HG03135 (cell line): ENCODE data around the gene SLCO4A1.

ENCODE experiments used
- ATAC-seq: cut with Tn5 transposase; IDR thresholded peaks from one replicate; pipeline ENCODE4 v1.9.1; 2021; ENCODE audit warnings: mild to moderate bottlenecking, moderate library complexity; ENCODE audit not compliant: unreplicated experiment

The SLCO4A1 gene, protein sequence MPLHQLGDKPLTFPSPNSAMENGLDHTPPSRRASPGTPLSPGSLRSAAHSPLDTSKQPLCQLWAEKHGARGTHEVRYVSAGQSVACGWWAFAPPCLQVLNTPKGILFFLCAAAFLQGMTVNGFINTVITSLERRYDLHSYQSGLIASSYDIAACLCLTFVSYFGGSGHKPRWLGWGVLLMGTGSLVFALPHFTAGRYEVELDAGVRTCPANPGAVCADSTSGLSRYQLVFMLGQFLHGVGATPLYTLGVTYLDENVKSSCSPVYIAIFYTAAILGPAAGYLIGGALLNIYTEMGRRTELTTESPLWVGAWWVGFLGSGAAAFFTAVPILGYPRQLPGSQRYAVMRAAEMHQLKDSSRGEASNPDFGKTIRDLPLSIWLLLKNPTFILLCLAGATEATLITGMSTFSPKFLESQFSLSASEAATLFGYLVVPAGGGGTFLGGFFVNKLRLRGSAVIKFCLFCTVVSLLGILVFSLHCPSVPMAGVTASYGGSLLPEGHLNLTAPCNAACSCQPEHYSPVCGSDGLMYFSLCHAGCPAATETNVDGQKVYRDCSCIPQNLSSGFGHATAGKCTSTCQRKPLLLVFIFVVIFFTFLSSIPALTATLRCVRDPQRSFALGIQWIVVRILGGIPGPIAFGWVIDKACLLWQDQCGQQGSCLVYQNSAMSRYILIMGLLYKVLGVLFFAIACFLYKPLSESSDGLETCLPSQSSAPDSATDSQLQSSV

DNA sequence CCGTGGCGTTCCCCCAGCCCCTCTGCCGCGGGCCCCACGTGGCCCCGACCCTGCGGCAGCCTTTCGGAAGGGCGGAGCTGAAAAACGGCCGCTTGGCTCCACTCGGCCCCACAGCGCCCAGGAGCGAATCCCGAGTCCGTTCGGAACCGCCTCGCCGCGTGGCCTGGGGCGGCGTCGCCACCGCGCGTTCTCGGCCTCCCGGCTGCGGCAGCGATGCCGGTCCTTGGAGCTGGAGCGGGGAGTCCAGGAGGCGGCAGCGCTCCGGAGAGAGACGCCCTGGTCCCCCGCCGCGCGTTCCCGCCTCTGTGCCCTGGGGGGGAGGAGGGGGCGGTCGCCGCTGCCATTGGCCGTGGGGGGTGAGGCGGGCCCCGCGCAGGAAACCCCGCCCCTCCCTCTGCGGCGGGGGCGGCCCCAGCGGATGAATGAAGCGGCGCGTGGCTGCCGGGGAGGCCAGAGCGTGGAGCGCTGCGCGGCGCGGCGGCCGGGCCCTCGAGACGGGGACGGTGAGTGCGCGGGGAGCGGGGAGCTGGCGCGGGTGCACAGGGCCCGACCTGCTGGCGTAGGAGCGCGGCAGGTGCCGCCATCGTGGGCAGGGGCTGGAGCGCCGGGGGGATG is at the start of gene SLCO4A1:
TSS of gene SLCO4A1 (plus strand) at position 453 of the 615 bp plus-strand sequence. CDS start 13,952 bp downstream, outside the sequence.
- ATAC-seq = peak; percentile 67

GRCh38 chr20:62592506-62593177 is 49.7 kb upstream of the SLCO4A1 start:
- no peak for ATAC-seq

DNA sequence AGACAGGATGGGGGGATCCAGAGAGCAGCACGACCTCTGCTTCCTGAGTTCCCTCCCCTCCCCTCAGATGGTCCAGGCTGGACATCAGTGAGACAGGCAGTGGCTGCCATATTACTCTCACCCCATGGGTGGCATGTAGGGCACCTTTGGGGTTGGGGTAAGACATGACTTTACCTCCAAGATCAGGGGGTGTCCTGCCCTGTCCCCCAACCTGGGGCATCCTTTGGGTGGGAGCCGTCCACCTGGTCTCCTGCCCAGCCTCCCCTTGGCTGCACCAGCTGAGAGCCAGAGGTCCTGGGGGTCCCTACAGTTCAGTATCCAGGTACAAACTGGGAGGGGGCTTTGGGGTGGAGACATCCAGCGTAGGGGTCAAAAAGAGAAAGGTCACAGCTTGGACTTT is 48.7 kb upstream of the SLCO4A1 start:
- no peak for ATAC-seq

- no peak for ATAC-seq
Observed at GRCh38 chr20:62595069-62595468, 47.2 kb upstream of the SLCO4A1 start.

DNA sequence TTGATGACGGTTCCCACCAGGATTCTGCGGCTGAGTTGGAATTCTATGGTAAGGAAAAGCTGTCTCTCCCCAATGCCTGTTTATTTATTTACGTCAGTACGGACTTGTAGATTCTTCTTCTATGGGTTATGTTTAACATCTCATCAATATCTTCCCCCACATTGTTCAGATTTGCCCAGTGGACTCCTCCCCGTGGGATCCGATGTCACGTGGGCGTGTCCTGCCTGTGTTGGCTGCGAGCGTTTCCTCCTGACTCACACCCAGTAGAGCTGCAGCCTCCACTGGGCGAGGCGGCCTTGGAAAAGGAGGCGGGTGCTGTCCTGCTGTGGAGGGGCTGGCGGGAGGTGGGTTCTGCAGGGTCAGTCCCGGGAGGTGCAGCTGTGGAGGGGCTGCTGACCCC is 46.8 kb upstream of the SLCO4A1 start:
- ATAC-seq = no peak

- ATAC-seq = no peak
Observed at GRCh38 chr20:62596486-62596885, 45.8 kb upstream of the SLCO4A1 start.

DNA sequence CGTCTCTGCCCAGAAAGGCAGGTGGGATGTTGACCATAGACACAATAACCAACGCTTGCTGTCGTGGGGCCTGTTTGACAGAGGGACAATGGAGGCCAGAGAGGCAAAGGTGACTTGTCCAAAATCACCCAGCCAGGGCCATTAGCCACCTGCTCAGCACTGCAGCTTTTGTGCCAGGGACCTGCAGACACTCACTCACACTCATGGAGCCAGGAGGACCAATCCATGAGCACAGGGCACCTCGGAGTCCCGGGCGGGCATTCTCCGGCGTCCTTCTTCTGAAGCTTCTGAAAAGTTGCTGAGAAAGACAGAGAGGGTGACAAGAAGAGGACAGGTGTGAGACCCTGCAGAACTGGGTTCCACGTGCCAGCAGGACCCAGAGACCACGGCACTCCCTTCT is 45.4 kb upstream of the SLCO4A1 start:
- no peak for ATAC-seq

DNA sequence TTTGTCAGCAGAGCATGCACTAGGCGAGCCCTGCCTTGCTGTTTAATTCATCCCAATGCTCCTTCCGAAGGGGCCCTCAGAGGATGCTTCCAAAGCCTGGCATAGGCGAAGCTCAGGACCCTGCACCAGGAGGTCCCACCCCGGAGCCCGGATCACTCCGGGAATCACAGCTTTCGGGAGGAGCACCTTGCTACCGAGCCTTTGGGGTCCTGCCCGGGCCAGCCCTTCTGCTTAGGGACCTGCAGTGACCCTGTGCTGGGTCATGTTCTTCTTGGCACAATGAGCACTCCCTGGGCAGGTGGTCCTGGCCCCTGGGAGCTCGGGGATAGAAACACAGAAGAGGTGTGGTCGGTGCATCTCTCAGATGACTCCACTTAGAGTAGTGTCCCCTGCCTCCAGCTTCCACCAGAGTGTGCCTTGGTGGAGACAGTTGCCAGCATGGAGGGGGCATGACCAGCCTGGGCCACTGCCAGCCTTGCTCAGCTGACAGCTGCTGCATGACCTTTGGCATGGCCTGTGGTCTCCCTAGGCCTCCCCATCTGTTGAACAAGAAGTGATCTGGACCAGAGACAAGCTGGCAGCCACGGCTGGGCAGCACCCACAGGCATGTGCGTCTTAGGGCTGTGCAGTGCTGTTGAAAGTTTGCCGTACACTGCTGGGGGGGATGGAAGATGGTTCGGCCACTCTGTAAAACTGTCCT is 44.7 kb upstream of the SLCO4A1 start:
- ATAC-seq = no peak

- no peak for ATAC-seq
Observed at GRCh38 chr20:62598761-62599194, 43.5 kb upstream of the SLCO4A1 start.

GRCh38 chr20:62599216-62600110 is 42.8 kb upstream of the SLCO4A1 start:
- no peak for ATAC-seq

GRCh38 chr20:62601172-62601571 is 41.1 kb upstream of the SLCO4A1 start:
- no peak for ATAC-seq

- no peak for ATAC-seq
Observed at GRCh38 chr20:62601714-62602113, 40.6 kb upstream of the SLCO4A1 start.

DNA sequence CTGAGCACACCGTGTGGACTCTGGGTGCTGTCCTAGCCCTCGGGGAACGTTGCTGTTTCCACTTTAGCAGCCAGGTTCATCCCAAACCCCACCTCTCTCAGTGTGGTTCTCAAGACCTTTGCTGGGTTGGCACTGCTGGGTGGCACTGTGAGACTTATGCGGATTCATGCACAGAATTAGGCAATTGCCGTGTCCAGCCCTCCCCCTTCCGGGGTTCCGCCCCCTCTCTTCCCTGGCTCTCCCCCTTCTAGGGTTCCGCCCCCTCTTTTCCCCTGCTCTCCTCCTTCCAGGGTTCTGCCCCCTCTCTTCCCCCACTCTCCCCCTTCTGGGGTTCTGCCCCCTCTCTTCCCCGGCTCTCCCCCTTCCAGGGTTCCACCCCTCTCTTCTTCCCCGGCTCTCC is 39.8 kb upstream of the SLCO4A1 start:
- ATAC-seq = no peak

GRCh38 chr20:62603021-62603906 is 39.0 kb upstream of the SLCO4A1 start:
- no peak for ATAC-seq

GRCh38 chr20:62603907-62604785 is 38.2 kb upstream of the SLCO4A1 start:
- ATAC-seq = no peak

- ATAC-seq = no peak
Observed at GRCh38 chr20:62604796-62605195, 37.5 kb upstream of the SLCO4A1 start.

DNA sequence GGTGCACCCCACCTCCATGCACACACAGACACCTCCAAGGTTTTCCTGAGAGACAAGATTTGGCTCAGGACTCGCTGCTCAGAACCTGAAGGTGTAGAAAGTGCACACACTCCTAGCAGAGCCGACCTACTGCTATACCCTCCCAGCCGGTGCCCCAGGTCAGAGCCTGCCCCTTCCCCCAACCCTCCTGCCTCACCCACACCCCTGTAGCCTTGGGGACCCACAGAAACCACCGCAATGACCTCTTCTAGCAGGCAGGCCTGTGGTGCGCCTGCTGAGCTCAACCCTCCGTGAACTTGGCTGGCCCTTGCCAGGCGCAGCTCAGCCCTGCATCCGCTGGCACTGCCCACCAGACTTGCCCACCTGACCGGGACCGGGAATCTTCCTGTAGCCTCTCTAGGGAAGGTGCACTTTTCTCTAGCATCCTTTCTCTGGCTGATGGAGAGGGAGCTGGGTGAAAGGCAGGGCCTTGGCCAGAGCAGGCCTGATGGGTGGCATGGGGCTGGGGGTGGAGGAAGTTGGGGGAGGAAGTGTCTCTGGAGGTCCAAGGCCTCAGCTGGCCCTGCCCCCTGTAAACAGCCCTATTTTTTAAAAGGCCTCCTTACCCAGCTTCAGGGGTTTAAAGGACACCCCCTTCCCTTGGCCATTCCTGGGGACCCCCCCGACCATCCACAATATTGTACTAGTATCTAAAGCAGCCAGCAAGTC is 36.9 kb upstream of the SLCO4A1 start:
- no peak for ATAC-seq
